GM06990 (cell line): Measurements from ENCODE around the gene TAGAP.

Experiments
- DNase-seq: peaks from one replicate; pipeline ENCODE4 v3.0.0-alpha.2; 2011; ENCODE audit not compliant: insufficient read length; ENCODE audit errors: extremely low read depth
- H3K27me3 ChIP-seq: replicated peaks from 2 replicates; pipeline ENCODE4 v1.6.0; 2011; ENCODE audit warnings: low read length; ENCODE audit not compliant: control insufficient read depth, insufficient read depth
- H3K36me3 ChIP-seq: 2 replicates; pipeline ENCODE4 v1.5.1; 2011; ENCODE audit warnings: low read length; ENCODE audit not compliant: control insufficient read depth, insufficient read depth
- H3K4me3 ChIP-seq: replicated peaks from 2 replicates; pipeline ENCODE4 v1.5.1; 2011; ENCODE audit warnings: low read depth, mild to moderate bottlenecking, control low read depth, low read length
- TF ChIP-seq, protein P1 (sequence below): IDR thresholded peaks from 2 replicates; pipeline ENCODE4 v1.5.1; 2011; ENCODE audit warnings: low read length, control low read depth, mild to moderate bottlenecking, inconsistent platforms; ENCODE audit not compliant: insufficient read depth, poor library complexity, severe bottlenecking

TAGAP gene

DNA sequence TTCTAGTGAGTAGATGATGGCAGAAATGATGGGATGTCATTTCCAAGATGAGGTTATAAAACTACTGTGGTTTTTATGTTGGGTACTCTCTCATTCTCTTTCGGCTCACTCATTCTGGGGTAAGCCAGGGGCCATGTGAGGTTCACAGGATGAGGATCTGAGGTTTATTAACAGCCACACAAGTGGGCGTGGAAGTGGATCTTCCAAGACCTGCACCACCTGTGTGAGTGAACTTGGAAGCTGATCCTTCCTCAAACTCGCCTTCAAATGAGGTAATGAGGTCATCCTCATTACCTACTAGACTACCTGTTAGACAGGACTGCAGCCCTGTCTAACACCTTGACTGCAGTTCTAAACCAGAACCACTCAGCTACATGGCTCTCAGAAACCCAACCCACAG lies 45.1 kb upstream of the TAGAP start:
- no peaks in the 10 kb centered on the region for H3K27me3 ChIP-seq
- DNase-seq = no peak
- H3K36me3 ChIP-seq = no peaks in the 10 kb centered on the region
- H3K4me3 ChIP-seq = no peak overlapping the region
- TF ChIP-seq, protein P1, sequence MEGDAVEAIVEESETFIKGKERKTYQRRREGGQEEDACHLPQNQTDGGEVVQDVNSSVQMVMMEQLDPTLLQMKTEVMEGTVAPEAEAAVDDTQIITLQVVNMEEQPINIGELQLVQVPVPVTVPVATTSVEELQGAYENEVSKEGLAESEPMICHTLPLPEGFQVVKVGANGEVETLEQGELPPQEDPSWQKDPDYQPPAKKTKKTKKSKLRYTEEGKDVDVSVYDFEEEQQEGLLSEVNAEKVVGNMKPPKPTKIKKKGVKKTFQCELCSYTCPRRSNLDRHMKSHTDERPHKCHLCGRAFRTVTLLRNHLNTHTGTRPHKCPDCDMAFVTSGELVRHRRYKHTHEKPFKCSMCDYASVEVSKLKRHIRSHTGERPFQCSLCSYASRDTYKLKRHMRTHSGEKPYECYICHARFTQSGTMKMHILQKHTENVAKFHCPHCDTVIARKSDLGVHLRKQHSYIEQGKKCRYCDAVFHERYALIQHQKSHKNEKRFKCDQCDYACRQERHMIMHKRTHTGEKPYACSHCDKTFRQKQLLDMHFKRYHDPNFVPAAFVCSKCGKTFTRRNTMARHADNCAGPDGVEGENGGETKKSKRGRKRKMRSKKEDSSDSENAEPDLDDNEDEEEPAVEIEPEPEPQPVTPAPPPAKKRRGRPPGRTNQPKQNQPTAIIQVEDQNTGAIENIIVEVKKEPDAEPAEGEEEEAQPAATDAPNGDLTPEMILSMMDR = no peak

DNA sequence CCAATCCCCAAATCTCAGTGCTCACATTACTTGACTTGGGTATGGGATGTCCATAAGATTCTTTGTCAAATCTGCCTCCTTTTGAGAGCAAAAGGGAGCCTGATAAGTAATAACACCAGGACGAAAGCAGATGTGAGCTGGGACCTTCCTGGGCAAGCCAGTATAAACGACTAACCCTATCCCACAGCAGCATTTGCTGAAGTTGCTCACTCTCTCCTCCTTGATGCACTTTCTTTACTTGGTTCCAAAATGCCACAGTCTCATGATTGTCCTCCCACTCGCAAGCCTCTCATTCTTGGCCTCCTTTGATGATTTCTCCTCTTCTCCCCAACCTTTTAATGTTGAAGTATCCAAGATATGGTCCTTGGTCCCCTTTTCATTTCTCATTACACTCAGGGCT lies 44.7 kb upstream of the TAGAP start:
- H3K4me3 ChIP-seq = no peak overlapping the region
- TF ChIP-seq, protein P1 = no peak
- DNase-seq = no peak
- H3K36me3 ChIP-seq = no peaks in the 10 kb centered on the region
- H3K27me3 ChIP-seq = no peaks in the 10 kb centered on the region

DNA sequence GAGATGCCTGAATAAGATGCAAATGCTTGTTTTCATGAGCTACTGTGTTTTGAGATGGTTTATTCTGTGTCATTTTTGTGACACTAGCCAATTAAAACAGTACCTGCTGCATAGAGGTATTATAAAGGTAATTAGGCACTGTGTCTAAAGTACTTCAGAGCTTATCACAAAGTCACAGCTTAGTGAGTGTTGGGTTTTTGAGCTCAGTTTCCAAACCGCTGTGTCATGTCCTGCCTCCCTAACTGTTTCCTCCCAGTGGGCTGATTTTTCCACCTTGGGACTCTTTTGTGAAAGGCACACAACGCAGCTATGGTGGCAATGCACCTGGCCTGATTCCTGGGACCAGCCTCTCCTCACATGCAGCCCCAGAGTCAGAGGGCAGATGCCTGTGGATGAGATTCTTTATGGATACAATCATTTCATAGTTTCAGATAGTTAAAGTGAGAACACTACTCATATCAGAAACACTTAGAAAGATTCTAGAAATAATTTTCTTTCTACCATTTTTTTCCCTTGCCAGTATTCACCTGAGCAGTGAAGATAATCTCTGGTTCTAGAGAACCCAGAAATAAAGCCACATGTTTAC lies 41.3 kb upstream of the TAGAP start:
- no peaks in the 10 kb centered on the region for H3K36me3 ChIP-seq
- TF ChIP-seq, protein P1 = no peak
- DNase-seq = no peak
- no peak overlapping the region for H3K4me3 ChIP-seq
- H3K27me3 ChIP-seq = no peaks in the 10 kb centered on the region

DNA sequence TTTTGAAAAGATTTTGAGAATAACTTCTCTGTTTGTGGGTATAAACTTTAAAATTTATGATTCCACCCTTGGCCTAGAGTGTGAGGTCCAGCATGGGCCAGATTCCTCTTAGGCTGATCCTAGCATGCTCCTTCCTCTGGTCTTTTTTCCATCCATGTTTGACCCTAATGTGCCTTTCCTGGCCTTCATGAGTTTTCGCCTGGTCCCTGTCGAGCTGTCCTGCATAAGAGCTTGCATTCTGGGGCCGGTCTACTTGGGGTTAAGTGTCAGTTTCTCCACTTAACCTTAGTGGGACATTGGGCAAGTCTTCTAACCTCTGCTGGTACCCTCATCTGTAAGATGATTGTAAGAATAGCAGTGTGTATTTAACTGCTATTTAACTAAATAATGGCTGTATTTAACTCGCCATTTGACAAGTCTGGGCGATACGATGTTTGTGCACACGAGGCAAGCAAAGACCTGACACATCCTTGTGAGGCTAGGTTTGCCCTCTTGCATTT lies 40.7 kb upstream of the TAGAP start:
- no peak for DNase-seq
- no peaks in the 10 kb centered on the region for H3K36me3 ChIP-seq
- TF ChIP-seq, protein P1 = no peak

DNA sequence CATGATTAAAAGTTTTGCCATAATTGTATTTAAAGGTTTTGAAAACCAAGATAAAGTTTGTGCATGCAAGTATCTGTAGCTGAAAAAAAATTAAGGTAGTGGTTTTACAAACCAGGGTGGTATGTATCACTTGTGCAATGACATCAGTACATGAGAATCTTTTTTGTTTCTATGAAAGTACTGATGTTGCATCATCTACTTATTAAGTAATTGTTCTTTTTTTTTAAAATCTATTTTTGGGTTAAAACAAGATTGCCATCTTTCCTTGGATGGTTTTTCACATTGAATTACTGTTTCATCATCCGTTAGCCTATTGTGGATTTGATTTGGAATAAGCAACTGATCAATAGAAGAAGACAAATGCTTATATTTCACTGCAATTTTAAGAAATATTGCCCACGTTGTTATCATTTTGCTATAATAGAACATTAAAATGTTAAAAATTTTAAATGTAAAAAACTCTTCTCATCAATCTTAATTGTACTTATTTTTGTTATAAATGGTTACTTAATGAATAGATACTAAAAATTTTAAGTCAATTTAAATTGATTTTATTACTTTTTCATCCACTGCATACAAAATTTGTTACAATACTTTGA lies 39.8 kb upstream of the TAGAP start:
- no peak for DNase-seq
- TF ChIP-seq, protein P1 = no peak
- H3K27me3 ChIP-seq = no peaks in the 10 kb centered on the region

More for the DNA sequence above, 40.7 kb upstream of the TAGAP start:
- Histone ChIP-seq H3K27me3 (no peaks in the 10 kb centered on the region), H3K4me3 (no peak overlapping the region)

More for the DNA sequence above, 39.8 kb upstream of the TAGAP start:
- Histone ChIP-seq H3K36me3 (no peaks in the 10 kb centered on the region), H3K4me3 (no peak overlapping the region)
